CD4-positive, alpha-beta T cell treated with Interleukin-15 for 1 hour (primary cell): ENCODE data around the gene ZNF337.
A peak's percentile ranks its signal among the peaks of the same experiment; 100 is the strongest.
"Not testable (repeated sequence)": the region's sequence is repeated elsewhere in the genome, so short reads cannot be mapped to it uniquely, and the experiment has no call there.

Experiments used
- DNase-seq: peaks from one replicate; pipeline ENCODE4 v3.0.0-alpha.2; 2020

ZNF337 gene

DNA sequence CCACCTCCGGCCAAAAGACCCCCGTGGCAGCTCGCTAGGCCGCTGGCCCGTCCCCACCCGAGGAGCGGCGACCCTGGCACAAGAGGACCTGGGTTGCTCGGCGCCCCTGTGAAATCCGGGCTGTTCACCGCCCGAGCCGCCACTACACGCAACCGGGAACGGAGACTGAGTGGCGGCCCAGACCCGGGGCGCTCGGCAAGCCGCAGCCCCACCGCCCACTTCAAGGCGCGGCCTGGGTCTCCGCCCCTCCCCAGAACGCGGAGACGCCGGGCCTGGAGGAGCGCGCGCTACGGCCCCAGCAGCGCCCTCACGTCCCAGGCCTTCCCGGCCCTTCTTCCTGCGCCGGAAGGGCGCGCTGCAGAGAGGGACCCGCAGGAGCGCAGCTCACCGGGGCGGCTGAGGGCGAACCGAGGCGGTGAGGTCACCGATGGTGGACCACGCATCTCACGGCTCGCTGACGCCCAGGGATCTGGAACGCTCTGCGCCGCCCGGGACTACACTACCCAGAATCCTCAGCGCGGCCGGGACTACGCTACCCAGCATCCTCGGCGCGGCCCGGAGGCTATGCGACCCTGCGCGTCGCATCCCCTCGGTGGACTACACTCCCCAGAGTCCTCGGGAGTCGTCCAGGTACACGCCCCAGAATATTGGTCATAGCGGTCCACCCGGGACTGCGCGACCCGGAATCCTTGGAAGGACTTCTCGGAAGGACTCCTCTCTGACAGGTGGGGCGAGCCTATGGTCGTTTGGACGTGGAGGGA lies at the start of gene ZNF337:
Gene ZNF337 (minus strand): TSS at position 483 of the 761 bp plus-strand sequence. CDS start 10,436 bp downstream, outside the sequence.
- peak; percentile 92 for DNase-seq

DNA sequence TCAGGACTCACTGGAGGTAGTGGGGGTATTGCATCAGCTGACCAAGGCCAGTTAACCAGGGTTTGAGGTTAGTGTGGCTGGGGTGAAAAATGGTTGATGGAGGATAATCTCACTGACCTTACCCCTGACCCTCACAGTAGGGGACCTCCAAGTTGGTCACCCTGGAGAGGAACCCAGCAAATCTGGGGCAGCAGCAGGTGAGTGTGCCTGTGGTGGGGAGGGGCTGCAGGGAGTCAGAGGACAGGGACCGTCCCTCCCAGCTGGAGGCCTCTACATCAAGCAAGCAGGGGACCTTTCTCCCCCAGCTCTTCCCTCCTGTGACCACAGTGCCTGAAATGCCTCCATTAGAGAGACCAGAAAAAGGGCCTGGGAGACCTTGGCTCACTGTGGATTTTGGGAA lies 49.1 kb upstream of the ZNF337 start:
- DNase-seq: no peak

DNA sequence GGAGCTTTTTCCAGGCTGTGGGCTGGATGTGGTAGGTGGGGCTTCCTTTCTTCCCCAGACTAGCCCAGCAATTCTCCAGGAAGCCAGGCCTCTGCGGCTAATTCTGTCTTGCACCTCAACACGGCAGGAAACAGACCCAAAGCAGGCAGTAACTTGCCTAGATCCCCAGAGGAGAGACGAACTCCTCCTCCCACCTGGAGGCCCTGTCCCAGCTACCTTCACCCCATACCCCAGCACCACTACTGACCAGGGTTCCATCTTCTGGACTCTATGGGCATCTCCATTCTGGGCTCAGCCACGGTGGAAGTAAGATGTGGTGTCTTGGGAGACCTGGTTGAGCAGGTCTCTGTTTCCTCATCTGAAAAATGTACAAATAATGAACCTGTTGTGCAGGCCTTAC lies 48.4 kb upstream of the ZNF337 start:
- no peak for DNase-seq

DNA sequence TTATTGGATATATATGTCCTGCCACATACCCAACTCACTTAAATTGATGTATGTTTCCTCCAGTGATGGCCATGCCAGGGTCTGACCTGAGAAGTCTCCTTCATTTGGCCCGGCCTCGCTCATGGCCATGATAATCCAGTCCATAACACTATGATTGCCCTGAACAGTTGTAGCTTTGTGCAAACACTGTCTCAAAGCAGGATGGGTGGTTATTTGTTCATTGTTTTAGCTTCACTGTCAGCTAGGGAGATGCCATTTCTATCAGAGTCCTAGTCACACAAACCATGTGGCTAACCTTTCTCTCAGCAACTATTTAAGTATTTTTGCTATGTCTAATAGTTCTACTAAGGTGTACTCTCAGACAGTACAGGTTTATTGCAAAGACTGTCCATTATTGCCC lies 47.6 kb upstream of the ZNF337 start:
- DNase-seq: no peak

GRCh38 chr20:25741088-25741487 lies 44.4 kb upstream of the ZNF337 start:
- DNase-seq: no peak

DNA sequence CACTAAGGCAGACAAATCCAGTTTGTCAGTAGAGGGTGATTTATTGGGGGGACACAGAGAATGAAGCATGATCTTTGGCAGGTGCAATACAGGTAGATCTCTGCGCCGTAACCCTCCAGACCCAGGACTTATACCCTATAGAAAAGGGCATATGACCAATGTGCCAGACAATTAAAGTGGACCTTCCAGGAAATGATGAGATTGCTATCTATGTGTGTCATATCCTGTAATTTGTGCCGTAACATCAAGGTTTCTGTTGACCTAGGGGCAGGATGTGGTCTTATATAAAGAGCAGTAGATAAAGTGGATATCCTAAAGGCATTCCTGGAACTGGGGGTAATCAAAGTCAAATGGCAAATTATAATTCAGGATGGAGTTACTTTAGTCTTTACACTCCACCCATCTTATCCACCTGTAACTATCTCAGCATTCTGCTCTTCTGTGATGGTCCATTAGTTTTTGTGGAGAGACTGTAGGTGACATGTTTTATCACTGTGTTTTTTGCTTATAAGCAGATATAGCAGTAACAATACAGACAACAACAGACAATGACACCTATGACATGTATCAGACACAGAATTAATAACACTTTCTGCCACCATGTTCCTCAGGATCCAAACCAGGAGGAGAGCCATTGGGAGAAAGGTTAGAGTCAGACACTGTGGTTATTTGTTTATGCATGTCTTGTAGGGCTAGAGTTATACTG lies 43.1 kb upstream of the ZNF337 start:
- DNase-seq: no peak

- no peak for DNase-seq
These were observed 41.5 kb upstream of the ZNF337 start for GRCh38 chr20:25738198-25738597.

DNA sequence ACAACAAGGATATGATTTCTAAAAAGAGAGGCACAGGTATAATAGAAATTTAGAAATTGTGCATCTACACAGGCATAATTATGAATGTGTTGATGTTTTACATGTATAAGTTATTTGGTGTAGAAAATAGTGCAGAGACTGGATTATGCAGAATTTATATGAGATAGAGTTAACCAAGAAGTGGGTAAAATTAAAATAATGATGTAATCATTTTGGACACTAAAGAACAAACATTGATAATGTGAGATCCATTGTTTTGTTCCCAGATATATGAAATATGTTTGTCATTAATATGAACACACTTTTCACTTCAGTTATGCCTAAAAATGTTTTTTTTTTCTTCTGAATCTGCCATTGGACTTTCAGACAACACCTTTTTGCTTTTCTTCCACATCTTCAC lies 37.2 kb upstream of the ZNF337 start:
- DNase-seq: no peak

DNA sequence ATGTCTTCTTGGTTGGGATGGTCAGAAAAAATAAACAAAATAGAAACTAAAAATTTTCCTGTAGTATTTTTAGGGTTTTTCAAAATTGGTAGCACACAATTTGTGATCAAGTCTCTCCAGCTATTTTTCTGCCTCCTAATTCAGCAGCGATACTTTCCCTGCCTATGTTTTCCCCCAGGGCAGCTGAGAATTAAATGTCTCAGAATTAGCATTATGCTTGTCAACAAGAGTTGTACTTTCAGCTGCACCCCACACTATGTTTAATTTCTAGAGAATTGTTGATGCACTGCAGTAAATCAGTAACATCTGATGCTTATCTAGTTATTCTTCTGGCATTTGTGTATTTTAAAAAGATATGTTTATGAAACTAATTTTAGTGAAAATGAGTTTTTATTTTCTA lies 34.2 kb upstream of the ZNF337 start:
- DNase-seq: no peak

GRCh38 chr20:25726357-25726756 lies 29.7 kb upstream of the ZNF337 start:
- DNase-seq: no peak

DNA sequence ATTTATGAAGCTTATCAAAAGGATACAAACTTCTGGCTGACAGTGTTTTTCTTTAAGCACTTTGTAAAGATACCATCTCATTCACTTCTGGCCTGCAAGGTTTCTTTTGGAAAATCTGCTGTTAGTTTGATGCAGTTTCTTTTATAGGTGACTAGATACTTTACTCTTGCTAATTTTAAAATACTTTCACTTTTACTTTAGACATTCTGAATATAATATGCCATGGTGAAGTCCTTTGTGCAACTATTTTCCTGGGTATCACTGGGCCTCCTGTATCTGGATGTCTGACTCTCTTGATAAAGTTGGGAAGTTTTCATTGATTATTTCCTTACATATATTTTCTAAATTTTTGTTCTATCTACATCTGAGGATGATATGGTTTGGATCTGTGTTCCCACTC lies 29.0 kb upstream of the ZNF337 start:
- no peak for DNase-seq

DNA sequence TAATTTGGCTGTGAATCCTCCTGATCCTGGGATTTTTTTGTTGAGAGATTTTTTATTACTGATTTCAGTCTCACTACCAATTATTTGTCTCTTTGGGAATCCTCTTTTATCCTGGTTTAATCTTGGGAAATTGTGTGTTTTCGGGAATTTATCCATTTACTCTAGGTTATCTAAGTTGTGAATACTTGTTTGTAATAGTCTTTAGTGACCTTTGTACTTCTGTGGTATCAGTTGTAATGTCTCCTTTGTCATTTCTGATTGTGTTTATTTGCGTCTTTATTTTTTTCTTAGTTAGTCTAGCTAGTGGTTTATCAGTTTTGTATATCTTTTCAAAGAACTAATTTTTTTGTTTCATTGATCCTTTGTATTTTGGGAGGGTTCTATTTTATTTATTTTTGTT lies 27.3 kb upstream of the ZNF337 start:
- no peak for DNase-seq

DNA sequence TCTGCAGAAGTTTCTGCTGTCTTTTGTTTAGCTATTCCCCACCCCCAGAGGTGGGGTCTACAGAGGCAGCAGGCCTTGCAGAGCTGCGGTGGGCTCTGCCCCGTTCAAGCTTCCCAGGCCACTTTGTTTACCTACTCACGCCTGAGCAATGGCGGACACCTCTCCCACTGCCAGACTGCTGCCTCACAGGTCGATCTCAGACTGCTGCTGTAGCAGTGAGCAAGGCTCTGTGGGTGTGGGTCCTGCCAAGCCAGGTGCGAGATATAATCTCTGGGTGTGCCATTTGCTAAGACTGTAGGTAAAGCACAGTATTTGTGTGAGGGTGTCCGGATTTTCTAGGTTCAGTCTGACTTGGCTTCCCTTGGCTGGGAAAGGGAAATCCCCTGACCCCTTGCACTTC lies 23.6 kb upstream of the ZNF337 start:
- no peak for DNase-seq

GRCh38 chr20:25718896-25719809 lies 22.5 kb upstream of the ZNF337 start:
- DNase-seq: peak; percentile 53

DNA sequence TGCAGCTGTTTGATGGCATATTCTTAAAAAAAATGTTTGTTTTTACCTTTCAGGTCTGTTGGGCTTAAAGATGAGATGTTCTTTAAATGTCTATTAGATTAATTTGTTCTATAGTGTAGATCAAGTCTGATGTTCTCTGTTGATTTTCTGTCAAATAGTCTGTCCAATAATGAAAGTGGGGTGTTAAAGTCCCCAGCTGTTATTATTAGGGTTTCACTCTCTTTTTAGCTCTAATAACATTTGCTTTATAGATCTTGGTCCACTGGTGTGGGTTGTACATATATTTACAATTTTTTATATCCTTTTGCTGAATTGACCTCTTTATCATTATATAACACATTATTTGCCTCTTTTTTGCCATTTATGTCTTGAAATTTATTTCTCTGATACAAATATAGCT lies 11.0 kb upstream of the ZNF337 start:
- DNase-seq: no peak

DNA sequence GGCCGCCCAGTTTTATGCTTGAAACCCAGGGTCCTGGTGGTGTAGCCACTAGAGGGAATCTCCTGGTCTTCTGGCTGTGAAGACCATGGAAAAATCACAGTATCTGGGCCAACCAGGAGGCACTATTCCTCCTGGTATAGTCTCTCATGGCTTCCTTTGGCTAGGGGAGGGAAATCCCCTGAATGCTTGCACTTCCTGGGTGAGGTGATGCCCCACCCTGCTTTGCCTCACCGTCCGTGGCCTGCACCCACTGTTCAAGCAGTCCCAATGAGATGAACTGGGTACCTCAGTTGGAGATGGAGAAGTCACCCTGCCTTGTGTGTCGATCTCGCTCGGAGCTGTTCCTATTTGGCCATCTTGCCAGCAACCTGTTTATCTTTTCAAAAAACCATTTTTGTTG lies 10.1 kb upstream of the ZNF337 start:
- peak; percentile 41 for DNase-seq

DNA sequence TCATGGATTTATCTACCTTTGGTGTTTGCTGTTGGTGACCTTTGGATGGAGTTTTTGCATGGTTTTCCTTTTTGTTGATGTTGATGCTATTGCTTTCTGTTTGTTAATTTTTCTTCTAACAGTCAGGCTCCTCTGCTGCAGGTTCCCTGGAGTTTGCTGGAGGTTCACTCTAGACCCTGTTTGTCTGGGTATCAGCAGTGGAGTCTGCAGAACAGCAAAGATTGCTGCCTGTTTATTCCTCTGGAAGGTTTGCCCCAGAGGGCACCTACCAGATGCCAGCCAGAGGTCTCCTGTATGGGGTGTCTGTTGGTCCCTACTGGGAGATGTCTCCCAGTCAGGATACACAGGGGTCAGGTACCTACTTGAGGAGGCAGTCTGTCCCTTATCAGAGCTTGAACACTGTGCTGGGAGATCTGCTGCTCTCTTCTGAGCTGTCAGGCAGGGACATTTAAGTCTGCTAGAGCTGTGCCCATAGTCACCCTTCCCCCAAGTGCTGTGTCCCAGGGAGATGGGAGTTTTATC lies 9.2 kb upstream of the ZNF337 start:
- no peak for DNase-seq

DNA sequence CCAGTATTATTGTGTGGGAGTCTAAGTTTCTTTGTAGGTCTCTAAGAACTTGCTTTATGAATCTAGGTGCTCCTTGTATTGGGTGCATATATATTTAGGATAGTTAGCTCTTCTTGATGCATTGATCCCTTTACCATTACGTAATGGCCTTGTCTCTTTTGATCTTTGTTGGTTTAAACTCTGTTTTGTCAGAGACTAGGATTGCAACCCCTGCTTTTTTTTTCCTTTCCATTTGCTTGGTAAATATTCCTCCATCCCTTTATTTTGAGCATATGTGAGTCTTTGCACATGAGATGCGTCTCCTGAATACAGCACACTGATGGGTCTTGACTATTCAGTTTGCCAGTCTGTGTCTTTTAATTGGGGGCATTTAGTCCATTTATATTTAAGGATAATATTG lies 7.7 kb upstream of the ZNF337 start:
- DNase-seq: not testable (repeated sequence)

- not testable (repeated sequence) for DNase-seq
These were observed 4.2 kb upstream of the ZNF337 start for GRCh38 chr20:25700835-25701234.

- no peak for DNase-seq
These were observed 3.3 kb upstream of the ZNF337 start for GRCh38 chr20:25699914-25700313.

DNA sequence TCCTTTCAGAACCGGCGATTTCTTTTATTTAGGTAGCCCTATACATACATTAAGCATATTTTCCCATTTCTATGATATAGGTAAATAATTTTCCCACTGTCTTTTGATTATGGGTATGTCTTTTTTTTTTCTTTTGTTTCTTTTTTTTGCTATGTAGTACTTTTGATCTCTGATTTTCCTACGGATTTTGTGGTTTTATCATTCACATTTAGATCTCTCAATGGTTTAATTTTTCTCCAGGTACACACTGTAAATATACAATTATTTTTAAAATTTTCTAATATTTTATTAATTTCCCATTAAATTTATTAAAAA lies 436 bp upstream of the ZNF337 start:
- DNase-seq: no peak

DNA sequence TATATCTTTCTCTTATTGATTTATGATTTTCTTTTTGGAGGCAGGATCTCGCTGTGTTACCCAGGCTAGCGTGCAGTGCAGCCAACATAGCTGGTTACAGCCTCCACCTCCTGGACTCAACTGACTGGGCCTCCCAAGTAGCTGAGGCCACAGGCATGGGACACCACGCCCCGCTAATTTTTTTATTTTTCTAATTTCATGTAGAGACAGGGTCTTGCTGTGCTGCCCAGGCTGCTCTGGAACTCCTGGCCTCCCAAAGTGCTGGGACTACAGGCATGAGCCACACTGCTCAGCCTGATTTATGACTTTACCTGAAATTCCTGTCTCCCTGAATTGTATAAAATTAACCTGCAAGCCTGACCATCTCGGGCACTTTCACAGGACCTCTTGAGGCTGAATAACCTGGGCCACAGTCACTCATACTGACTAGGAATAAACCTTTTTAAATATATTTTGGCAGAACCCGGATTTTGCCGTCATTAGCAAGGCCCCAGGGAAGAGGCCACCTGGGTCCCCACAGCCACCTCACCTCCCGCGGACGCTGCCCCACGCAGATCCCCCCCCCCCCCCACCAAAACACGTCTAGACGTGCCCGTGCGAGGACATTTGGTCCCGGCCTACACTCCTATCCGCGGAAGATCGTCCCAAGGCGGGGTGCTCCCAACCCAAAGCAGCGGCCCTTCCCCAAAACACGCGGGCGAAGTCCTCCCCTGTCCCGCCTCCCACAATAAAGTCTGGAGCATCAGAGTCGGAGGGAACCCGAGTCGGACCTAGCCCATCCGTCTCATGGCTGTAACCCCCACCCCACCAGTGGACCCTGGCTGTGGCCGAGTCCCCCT lies 902 bp downstream of the ZNF337 start:
- no peak for DNase-seq

GRCh38 chr20:25692499-25692898 lies 4.2 kb downstream of the ZNF337 start:
- DNase-seq: no peak
